ENCODE results near the gene NDUFC1.

The NDUFC1 gene

DNA sequence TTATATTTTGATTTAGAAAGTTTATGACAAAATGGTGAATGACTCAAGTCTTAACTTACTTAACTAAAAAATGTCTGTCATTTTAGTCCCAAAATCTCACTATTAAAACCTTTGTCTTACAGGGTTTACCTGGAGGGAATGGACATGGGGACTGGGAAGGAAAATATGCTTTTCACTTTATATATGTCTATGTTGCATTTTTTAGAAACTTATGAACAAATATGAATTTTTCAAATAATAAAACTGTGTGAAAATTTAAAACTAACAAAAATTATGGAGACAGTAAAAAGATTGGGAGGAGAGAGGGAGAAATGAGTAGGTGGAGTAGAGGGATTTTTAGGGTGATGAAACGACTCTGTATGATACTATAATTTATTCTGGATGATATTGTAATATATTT lies 28.4 kb downstream of the NDUFC1 start:
- no peaks in the 10 kb centered on the region for H4K20me1 ChIP-seq (ENCODE audit: insufficient read depth, low read length)
- no peaks in the 10 kb centered on the region for H3K9me3 ChIP-seq (ENCODE audit: insufficient read depth, low read length)
- no peak overlapping the region for H3K4me2 ChIP-seq (ENCODE audit: low read length)
- TF ChIP-seq CTCF (IDR thresholded peaks at IDR 0.05; ENCODE audit: low read depth, low read length) (no peak), EZH2phosphoT487 (IDR thresholded peaks at IDR 0.05; ENCODE audit: low read depth) (no peak)
- H3K4me1 ChIP-seq (ENCODE audit: low read length), result peaks cover 6% of the 10 kb centered on the region
- peaks cover 11% of the 10 kb centered on the region; the same call in 1 of the 2 replicates for H3K27me3 ChIP-seq (ENCODE audit: low read depth, low read length)
- H2AFZ ChIP-seq (ENCODE audit: low read depth, low read length), result no peak overlapping the region
- no peaks in the 10 kb centered on the region for H3K36me3 ChIP-seq (replicated peaks; ENCODE audit: low read depth, low read length)
- H3K4me3 ChIP-seq (ENCODE audit: low read length), result no peak overlapping the region
- no peak overlapping the region for H3K9ac ChIP-seq (ENCODE audit: low read length)
- no peaks in the 10 kb centered on the region for H3K79me2 ChIP-seq (ENCODE audit: low read length)
- no peak overlapping the region for H3K27ac ChIP-seq (ENCODE audit: low read length)

DNA sequence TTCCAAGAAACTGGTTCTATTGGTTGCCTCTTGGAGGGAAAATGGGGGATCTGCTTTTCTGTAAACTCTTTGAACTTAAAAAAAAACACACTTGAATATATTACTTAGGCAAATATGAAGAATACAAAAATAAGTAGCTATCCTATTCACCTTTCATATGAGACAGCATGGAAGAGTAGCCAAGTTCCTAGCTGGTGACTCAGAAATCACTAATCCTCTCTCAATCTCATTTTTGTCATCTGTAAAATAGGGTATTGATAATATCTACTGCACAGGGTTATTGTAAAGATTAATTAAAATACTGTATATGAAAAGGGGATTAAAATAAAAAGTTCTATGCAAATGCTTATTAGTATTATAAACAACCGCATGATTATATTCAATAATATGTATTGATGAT lies 35.0 kb downstream of the NDUFC1 start:
- Histone ChIP-seq H3K4me1 (ENCODE audit: low read length) (peaks cover 37% of the 10 kb centered on the region), H4K20me1 (ENCODE audit: insufficient read depth, low read length) (no peaks in the 10 kb centered on the region), H3K9me3 (ENCODE audit: insufficient read depth, low read length) (no peaks in the 10 kb centered on the region), H3K4me2 (ENCODE audit: low read length) (peak overlapping the region; percentile 81), H3K27me3 (ENCODE audit: low read depth, low read length) (peaks cover 11% of the 10 kb centered on the region; the same call in 1 of the 2 replicates), H2AFZ (ENCODE audit: low read depth, low read length) (no peak overlapping the region), H3K36me3 (replicated peaks; ENCODE audit: low read depth, low read length) (no peaks in the 10 kb centered on the region), H3K27ac (ENCODE audit: low read length) (peak overlapping the region; percentile 84), H3K4me3 (ENCODE audit: low read length) (peak overlapping the region; percentile 68), H3K79me2 (ENCODE audit: low read length) (no peaks in the 10 kb centered on the region), H3K9ac (ENCODE audit: low read length) (peak overlapping the region; percentile 14; the same call in 1 of the 2 replicates)
- TF ChIP-seq EZH2phosphoT487 (IDR thresholded peaks at IDR 0.05; ENCODE audit: low read depth) (no peak), CTCF (IDR thresholded peaks at IDR 0.05; ENCODE audit: low read depth, low read length) (no peak)

- peak overlapping the region; percentile 53 for H3K9ac ChIP-seq (ENCODE audit: low read length)
These were observed 35.6 kb downstream of the NDUFC1 start for GRCh38 chr4:139266583-139267257.

More at GRCh38 chr4:139266583-139267257, 35.6 kb downstream of the NDUFC1 start:
- Histone ChIP-seq H3K79me2 (ENCODE audit: low read length) (no peaks in the 10 kb centered on the region), H3K27me3 (ENCODE audit: low read depth, low read length) (peaks cover 11% of the 10 kb centered on the region; the same call in 1 of the 2 replicates), H2AFZ (ENCODE audit: low read depth, low read length) (0 out of 2 replicates have a peak overlapping the region, but pooled peaks have one; percentile 16), H3K27ac (ENCODE audit: low read length) (peak overlapping the region; percentile 84), H4K20me1 (ENCODE audit: insufficient read depth, low read length) (no peaks in the 10 kb centered on the region), H3K9me3 (ENCODE audit: insufficient read depth, low read length) (no peaks in the 10 kb centered on the region), H3K4me1 (ENCODE audit: low read length) (peaks cover 37% of the 10 kb centered on the region), H3K4me2 (ENCODE audit: low read length) (peak overlapping the region; percentile 81), H3K36me3 (replicated peaks; ENCODE audit: low read depth, low read length) (no peaks in the 10 kb centered on the region), H3K4me3 (ENCODE audit: low read length) (peak overlapping the region; percentile 68)
- TF ChIP-seq CTCF (IDR thresholded peaks at IDR 0.05; ENCODE audit: low read depth, low read length), result no peak
- peak; percentile 95 for TF ChIP-seq EZH2phosphoT487 (IDR thresholded peaks at IDR 0.05; ENCODE audit: low read depth)
